GM13976 (cell line): ENCODE results near the gene KCNIP1.

ENCODE experiments used
- DNase-seq: peaks from one replicate; pipeline ENCODE4 v3.0.0; 2012; ENCODE audit warnings: low spot score
- in situ Hi-C: fragments of 300-500 bp; cut with MboI; formaldehyde crosslinking; loops from one replicate; pipeline ENCODE4 v1.12.0; 2022; ENCODE audit warnings: low sequenced_read_pairs, mixed read lengths, inconsistent platforms; ENCODE audit not compliant: unreplicated experiment
- TF ChIP-seq, protein P1 (sequence below): IDR thresholded peaks from 2 replicates; pipeline ENCODE4 v1.5.1; 2012; ENCODE audit warnings: borderline replicate concordance, mild to moderate bottlenecking; ENCODE audit not compliant: insufficient read depth; ENCODE audit errors: extremely low read depth, missing control alignments, control extremely low read depth

KCNIP1 gene

DNA sequence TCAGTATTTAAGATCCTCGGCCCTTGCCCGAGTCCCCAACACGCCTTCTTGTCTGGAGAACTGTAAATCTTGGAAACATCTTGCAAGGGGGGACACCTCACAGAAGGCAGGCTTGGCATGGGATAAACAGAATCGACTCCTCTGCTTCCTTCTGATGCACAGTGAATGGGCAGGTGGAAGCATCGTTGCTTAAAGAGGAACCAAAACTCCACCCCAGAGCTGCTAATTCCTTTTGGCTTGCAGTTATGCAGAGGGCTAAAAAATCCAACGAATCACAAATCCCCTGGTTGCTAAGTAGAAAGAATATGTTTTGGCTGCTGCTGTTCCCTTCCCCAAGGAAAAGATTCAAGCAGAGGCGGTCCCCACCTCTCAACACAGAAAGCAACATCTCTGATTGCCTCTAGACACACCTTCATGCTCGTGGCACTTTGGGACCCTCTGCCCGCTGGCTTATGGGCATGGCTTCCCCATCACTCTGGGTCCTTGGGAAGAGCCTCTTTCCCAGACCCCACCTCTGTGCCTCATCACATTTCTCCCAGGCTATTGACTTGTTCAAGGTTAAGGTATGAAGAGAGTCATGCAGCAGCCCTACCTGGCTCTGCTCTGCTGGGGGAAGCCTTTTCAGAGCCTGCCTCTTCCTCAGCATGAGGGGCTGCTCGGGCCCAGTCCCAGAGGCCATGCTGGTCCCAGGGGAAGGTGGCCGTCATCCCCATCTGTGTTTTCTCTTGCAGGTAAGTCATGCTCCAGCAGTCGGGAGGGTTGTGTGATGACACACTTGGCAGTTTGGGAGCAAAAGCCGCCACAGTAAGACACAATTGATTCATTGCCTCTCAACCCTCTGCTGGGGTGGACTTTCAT, 137.1 kb downstream of the KCNIP1 start:
- DNase-seq: no peak
- in situ Hi-C loops: no loop called here
- TF ChIP-seq, protein P1, sequence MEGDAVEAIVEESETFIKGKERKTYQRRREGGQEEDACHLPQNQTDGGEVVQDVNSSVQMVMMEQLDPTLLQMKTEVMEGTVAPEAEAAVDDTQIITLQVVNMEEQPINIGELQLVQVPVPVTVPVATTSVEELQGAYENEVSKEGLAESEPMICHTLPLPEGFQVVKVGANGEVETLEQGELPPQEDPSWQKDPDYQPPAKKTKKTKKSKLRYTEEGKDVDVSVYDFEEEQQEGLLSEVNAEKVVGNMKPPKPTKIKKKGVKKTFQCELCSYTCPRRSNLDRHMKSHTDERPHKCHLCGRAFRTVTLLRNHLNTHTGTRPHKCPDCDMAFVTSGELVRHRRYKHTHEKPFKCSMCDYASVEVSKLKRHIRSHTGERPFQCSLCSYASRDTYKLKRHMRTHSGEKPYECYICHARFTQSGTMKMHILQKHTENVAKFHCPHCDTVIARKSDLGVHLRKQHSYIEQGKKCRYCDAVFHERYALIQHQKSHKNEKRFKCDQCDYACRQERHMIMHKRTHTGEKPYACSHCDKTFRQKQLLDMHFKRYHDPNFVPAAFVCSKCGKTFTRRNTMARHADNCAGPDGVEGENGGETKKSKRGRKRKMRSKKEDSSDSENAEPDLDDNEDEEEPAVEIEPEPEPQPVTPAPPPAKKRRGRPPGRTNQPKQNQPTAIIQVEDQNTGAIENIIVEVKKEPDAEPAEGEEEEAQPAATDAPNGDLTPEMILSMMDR: no peak

DNA sequence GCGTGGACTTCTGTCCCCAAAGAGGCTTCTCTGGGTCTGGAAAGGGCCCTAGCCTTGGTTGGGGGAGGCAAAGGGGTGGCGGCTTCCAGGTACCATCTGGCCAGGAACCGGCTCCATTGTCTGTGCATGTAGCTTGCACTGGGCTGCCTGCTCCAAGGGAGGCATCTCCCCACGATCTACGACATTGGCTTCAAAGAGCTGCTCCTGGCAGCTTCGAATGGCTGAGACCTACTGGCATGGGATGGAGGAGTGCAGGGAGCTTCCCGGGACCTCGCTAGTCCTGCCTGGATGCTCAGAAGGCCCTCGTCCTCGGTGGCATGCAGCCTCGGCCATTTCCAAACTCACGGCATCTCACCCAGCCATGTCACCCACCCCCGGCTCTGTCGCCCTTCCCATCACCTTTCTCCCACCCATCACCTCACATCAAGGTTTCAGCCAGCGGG, 137.8 kb downstream of the KCNIP1 start:
- TF ChIP-seq, protein P1: no peak
- in situ Hi-C loops: no loop called here
- no peak for DNase-seq

DNA sequence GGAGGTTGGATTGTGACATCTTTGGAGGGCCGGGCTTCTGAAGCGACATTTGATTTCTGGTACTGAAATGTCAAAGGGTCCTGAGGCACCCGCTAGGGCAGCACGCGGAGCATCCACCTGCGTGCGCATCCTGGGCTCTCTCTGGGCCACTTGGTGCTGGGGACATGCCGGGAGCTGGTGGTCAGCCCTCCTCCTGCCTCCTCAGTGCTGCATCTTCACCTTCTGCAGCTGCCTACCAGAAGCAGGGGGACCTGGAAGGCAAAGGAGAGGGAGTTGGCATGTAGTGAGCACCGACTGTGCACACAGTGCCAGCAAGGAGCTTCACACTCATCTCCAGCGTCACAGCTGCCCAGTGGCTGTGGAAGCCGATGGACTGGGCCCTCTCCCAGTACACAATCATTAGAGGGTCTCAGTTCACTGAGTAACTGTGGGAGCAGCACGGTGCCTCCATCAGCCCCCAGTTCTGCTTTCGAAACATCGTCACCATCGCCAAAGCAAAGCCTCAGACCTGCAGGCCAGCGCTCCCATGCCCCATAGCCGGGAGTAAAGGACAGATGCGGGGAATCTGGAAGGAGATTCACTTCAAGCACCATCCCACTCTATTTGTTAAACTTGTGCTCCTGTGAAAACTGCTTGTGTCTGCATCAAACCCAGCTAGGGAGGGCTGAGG, 138.4 kb downstream of the KCNIP1 start:
- in situ Hi-C loops: no loop called here
- TF ChIP-seq, protein P1: no peak
- DNase-seq: no peak

DNA sequence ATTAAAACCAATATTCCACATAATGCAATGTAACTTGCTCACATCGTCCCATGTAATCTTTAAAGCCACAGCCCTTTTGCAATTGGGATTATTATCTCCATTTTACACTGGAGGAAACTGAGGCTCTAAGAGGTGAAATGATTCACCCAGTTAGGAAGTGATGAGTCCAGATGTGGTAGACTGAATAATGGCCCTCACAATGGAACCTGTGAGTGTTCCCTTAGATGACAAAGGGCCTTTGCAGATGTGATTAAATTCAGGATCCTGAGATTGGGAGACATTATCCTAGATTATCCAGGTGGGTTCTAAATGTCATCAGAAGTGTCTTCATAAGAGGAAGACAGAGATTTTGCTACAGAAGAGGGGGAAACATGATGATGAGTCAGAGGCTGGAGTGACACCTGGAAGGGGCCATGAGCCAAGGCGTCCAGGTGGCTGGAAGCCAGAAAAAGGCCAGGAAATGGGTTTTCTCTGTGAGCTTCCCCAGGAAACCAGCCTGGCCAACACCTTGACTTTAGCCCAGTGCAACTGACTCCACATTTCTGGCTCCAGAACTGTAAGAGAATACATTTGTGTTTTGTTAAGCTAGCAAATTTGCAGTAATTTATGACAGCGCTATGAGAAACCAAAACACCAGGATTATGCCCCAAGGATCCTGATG, 139.1 kb downstream of the KCNIP1 start:
- TF ChIP-seq, protein P1: no peak

DNA sequence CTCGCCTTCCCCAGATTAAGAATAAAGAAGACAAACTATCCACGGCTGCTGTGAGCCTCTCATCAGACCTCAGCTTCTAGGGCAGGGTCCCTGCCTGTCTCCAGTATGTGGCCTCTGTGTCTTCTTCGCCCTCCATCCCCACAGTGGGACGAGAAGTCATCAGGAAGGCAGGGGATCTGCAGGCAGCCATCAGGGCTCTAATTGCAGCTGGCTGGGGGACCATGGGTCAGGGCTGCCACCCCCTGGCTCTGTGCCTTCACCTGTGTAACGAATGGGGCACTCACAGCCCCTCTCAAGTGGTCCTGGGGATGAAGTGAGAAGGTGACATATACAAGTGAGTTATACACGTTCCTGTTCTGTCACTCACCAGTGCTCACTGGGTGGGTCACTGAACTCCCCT, 139.8 kb downstream of the KCNIP1 start:
- TF ChIP-seq, protein P1: no peak
- DNase-seq: no peak
- in situ Hi-C loops: no loop called here

More for the DNA sequence above, 139.1 kb downstream of the KCNIP1 start:
- in situ Hi-C loops: no loop called here
- DNase-seq: no peak

DNA sequence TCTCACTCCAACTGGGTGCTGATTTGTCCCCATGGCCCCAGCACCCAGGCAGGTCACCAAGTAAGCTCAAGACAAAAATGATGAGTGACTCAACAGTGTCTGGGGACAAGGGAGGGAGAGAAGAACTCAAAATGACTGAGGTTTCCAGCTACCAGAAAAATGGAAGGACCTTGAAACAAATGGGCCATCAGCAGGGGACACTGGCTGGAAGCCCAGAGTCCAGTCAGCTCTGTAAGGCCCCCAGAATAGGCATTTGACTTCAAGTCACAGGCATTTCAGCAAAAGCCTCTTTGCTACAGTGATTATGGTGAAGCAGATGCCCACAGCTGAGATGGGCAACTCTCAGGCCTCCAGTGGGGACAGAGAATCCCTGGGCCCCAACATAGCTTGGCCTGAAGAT, 140.7 kb downstream of the KCNIP1 start:
- DNase-seq: no peak
- TF ChIP-seq, protein P1: no peak
- in situ Hi-C loops: no loop called here
